HEK293T (cell line): ENCODE measurements around the gene MTIF3.

Experiments used
- CTCF ChIA-PET: fragments of 350-600 bp; formaldehyde crosslinking; extraction: SDS; loops from one replicate; lab custom pipeline; 2021; ENCODE audit warnings: antibody characterized with exemption, inconsistent platforms; lab: Yijun Ruan, JAX
- POLR2A ChIA-PET: fragments of 350-600 bp; formaldehyde crosslinking; extraction: SDS; loops from one replicate; lab custom pipeline; 2020; ENCODE audit warnings: antibody characterized with exemption, inconsistent platforms; lab: Yijun Ruan, JAX
- DNase-seq: peaks from one replicate; pipeline ENCODE4 v3.0.0; 2012; ENCODE audit warnings: mixed read lengths; ENCODE audit errors: extremely low spot score
- ARNT ChIP-seq: fragments of 450-650 bp; IDR thresholded peaks from 2 replicates; pipeline ENCODE4 v1.6.1; 2017; ENCODE audit warnings: mild to moderate bottlenecking
- BHLHE40 ChIP-seq: fragments of 450-650 bp; IDR thresholded peaks from 2 replicates; pipeline ENCODE4 v1.6.1; 2016; ENCODE audit warnings: mild to moderate bottlenecking, moderate library complexity, borderline replicate concordance
- CTBP1 ChIP-seq: fragments of 450-650 bp; IDR thresholded peaks from 2 replicates; pipeline ENCODE4 v1.6.1; 2016; ENCODE audit warnings: borderline replicate concordance
- ELF4 ChIP-seq: fragments of 450-650 bp; IDR thresholded peaks from 2 replicates; pipeline ENCODE4 v1.6.1; 2017; ENCODE audit warnings: antibody characterized with exemption
- FOXA1 ChIP-seq: fragments of 450-650 bp; IDR thresholded peaks from 2 replicates; pipeline ENCODE4 v1.6.1; 2016; ENCODE audit warnings: mild to moderate bottlenecking
- FOXK2 ChIP-seq: fragments of 450-650 bp; IDR thresholded peaks from 2 replicates; pipeline ENCODE4 v1.6.1; 2016; ENCODE audit warnings: mild to moderate bottlenecking
- FOXM1 ChIP-seq: fragments of 450-650 bp; IDR thresholded peaks from 2 replicates; pipeline ENCODE4 v1.6.1; 2017; ENCODE audit warnings: mild to moderate bottlenecking, borderline replicate concordance
- HDGF ChIP-seq: fragments of 450-650 bp; IDR thresholded peaks from 2 replicates; pipeline ENCODE4 v1.6.1; 2017; ENCODE audit warnings: antibody characterized with exemption, borderline replicate concordance
- L3MBTL2 ChIP-seq: fragments of 450-650 bp; conservative IDR thresholded peaks from 2 replicates; pipeline ENCODE4 v1.6.1; 2016; ENCODE audit warnings: mild to moderate bottlenecking
- LEF1 ChIP-seq: fragments of 450-650 bp; IDR thresholded peaks from 2 replicates; pipeline ENCODE4 v1.6.1; 2017; ENCODE audit warnings: mild to moderate bottlenecking, borderline replicate concordance
- NFRKB ChIP-seq: fragments of 450-650 bp; IDR thresholded peaks from 2 replicates; pipeline ENCODE4 v1.6.1; 2016; ENCODE audit warnings: mild to moderate bottlenecking, moderate library complexity
- PKNOX1 ChIP-seq: fragments of 450-650 bp; IDR thresholded peaks from 2 replicates; pipeline ENCODE4 v1.6.1; 2016
- SP1 ChIP-seq: fragments of 450-650 bp; IDR thresholded peaks from 2 replicates; pipeline ENCODE4 v1.6.1; 2017
- SUZ12 ChIP-seq: fragments of 450-650 bp; IDR thresholded peaks from 2 replicates; pipeline ENCODE4 v1.6.1; 2016; ENCODE audit warnings: mild to moderate bottlenecking
- TARDBP ChIP-seq: fragments of 450-650 bp; IDR thresholded peaks from 2 replicates; pipeline ENCODE4 v1.6.1; 2016
- ZNF384 ChIP-seq: fragments of 450-650 bp; IDR thresholded peaks from 2 replicates; pipeline ENCODE4 v1.6.1; 2016

MTIF3 gene

GRCh38 chr13:27448308-27448707 is 2.1 kb downstream of the MTIF3 start:
- ChIA-PET POLR2A (interaction anchor here (1.0 kb wide), 1 partner anchor 13 kb away, joined by 3 read pairs; no protein-coding TSS in a partner anchor), CTCF (interaction anchor here (0.6 kb wide), 1 partner anchor 87 kb away, joined by 4 read pairs; no protein-coding TSS in a partner anchor)

GRCh38 chr13:27446986-27447583 is 3.3 kb downstream of the MTIF3 start:
- DNase-seq: no peak
- ChIA-PET CTCF (no interaction called here), POLR2A (no interaction called here)
- no peak for TF ChIP-seq ZNF384
- no peak for TF ChIP-seq ELF4
- TF ChIP-seq FOXA1: no peak
- no peak for TF ChIP-seq CTBP1
- TF ChIP-seq L3MBTL2: no peak
- no peak for TF ChIP-seq FOXK2
- TF ChIP-seq BHLHE40: no peak
- TF ChIP-seq FOXM1: no peak
- no peak for TF ChIP-seq LEF1
- TF ChIP-seq TARDBP: no peak
- no peak for TF ChIP-seq NFRKB
- no peak for TF ChIP-seq PKNOX1
- no peak for TF ChIP-seq SP1
- TF ChIP-seq SUZ12: no peak

More at GRCh38 chr13:27448308-27448707, 2.1 kb downstream of the MTIF3 start:
- DNase-seq: no peak
- TF ChIP-seq ELF4 (no peak), BHLHE40 (no peak), HDGF (no peak), ZNF384 (no peak), CTBP1 (no peak)

GRCh38 chr13:27442797-27443196 is 7.6 kb downstream of the MTIF3 start:
- POLR2A ChIA-PET: interaction anchor here (1.5 kb wide), 1 partner anchor 18 kb away, joined by 3 read pairs; the partner anchor contains the start of gene GTF3A
- DNase-seq: no peak
- TF ChIP-seq PKNOX1 (peak; percentile 62), SUZ12 (no peak)
- CTCF ChIA-PET: interaction anchor here (1.1 kb wide), 1 partner anchor 17 kb away, joined by 3 read pairs; no protein-coding TSS in a partner anchor

GRCh38 chr13:27442071-27442647 is 8.2 kb downstream of the MTIF3 start:
- TF ChIP-seq NFRKB: no peak
- TF ChIP-seq BHLHE40: no peak
- no peak for TF ChIP-seq TARDBP
- no peak for TF ChIP-seq PKNOX1
- no peak for TF ChIP-seq SUZ12
- no peak for TF ChIP-seq FOXM1
- no peak for TF ChIP-seq HDGF
- TF ChIP-seq SP1: no peak
- no peak for TF ChIP-seq ARNT
- TF ChIP-seq ELF4: no peak
- no peak for TF ChIP-seq FOXK2
- TF ChIP-seq CTBP1: no peak
- TF ChIP-seq FOXA1: no peak
- no peak for TF ChIP-seq LEF1
- no peak for TF ChIP-seq ZNF384
- TF ChIP-seq L3MBTL2: no peak
- no peak for DNase-seq
- ChIA-PET CTCF (interaction anchor here (1.1 kb wide), 1 partner anchor 16 kb away, joined by 3 read pairs; no protein-coding TSS in a partner anchor), POLR2A (no interaction called here)

GRCh38 chr13:27440408-27440807 is 10.0 kb downstream of the MTIF3 start:
- ChIA-PET CTCF (no interaction called here), POLR2A (no interaction called here)
- TF ChIP-seq FOXM1 (no peak), ZNF384 (no peak), BHLHE40 (no peak), SUZ12 (no peak), L3MBTL2 (no peak), FOXA1 (no peak), HDGF (no peak), LEF1 (no peak)
- DNase-seq: no peak

- TF ChIP-seq TARDBP: no peak
- no peak for TF ChIP-seq SP1
- TF ChIP-seq NFRKB: no peak
- no peak for TF ChIP-seq L3MBTL2
- TF ChIP-seq PKNOX1: no peak
- CTCF ChIA-PET: no interaction called here
- no peak for DNase-seq
- POLR2A ChIA-PET: no interaction called here
Measured at GRCh38 chr13:27437126-27437525, 13.2 kb downstream of the MTIF3 start.
